CD4-positive, alpha-beta T cell treated with Interleukin-15 for 1 hour (primary cell): Measurements from ENCODE around the gene FEZ2.

Experiments
- DNase-seq: peaks from one replicate; pipeline ENCODE4 v3.0.0-alpha.2; 2020

FEZ2 gene

DNA sequence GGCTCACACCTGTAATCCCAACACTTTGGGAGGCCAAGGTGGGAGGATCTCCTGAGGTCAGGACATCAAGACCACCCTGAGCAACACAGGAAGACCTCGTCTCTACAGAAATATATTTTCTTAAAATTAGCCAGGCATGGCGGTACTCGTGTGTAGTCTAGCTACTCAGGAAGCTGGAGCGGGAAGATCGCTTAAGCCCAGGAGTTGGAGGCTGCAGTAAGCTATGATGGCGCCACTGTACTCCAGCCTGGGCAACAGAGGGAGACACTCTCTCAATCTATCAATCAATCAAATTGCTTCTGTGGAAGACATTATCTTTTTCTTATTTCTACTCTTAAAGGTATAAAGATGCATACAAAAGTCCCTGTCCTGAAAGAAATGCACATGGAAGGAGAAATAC, 11.3 kb downstream of the FEZ2 start:
- DNase-seq = no peak

- no peak for DNase-seq
Measured at GRCh38 chr2:36584148-36584794, 13.7 kb downstream of the FEZ2 start.

GRCh38 chr2:36582951-36583350, 15.0 kb downstream of the FEZ2 start:
- DNase-seq = no peak

DNA sequence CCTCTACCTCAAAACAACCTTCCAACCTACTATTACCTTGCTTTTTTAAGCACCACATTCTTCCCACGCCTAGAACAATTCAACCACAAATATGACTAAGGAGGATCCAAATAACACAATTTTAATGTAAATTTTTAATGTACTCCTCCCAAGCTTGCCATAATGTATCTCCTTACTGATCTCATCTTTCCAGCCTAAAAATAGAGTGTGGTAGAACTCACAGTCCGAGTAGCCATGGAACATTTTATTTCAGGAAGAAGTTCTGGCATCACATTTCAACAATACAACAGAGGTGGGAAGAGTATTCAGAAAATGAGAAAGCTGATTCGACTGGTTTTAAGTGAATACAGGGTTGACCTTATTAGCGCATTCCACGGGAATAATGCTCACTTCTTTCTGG, 15.4 kb downstream of the FEZ2 start:
- no peak for DNase-seq

DNA sequence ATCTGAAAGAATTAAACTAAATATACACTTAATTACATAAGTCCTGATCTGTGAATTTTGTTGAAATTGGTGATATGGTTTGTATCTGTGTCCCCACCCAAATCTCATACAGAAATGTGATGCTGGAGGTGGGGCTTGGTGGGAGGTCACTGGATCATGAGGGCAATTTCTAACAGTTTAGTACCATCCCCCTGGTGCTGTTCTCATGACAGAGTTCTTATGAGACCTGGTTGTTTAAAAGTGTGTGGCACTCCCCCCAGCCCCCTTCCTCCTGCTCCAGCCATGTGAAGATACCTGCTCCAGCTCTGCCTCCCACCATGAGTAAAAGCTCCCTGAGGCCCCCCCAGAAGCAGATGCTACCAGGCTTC, 18.7 kb downstream of the FEZ2 start:
- DNase-seq = no peak

DNA sequence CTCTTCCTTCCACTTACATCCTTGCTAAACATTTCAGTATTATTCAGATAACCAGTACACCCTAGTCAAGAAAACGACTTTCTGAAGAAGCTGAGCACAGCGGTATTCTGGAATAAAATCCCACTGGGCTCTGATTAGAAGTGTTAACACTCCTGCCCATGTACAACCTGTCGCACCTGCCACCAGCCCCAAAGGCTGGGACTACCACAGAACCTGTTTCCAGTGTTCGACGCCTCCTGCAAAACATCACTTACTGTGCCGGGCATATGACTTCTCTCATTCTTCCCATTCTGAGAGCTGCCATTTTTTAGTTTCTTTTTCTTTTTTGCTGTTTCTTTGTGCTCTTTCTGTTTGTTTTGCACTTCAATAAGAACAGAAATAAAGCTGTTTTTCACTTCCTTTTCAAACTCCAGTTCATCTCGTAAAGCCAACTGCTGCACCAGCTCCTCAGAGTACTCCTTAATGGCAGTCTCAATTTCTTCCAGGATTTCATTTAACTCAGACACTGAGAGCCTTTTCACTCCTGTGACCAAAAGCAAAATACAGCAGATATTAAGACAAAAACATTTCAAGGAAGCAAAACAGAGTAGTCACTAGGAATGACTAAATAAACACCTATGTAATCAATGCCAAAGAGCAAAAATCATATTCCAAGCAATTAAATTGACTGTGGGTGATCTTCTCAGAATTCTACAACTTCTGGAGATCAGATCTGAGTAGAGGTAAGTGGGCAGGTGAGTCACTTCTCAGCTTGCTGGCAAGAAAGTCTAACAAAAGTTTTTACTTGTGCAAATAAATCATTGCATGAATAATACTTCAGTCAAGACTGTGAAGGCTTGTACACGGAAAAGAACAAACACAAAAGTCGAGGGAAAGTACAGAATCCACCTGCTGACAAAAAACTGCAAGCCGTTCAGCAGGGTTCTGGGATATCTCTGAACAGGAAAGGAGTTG, 19.3 kb downstream of the FEZ2 start:
- DNase-seq = no peak

DNA sequence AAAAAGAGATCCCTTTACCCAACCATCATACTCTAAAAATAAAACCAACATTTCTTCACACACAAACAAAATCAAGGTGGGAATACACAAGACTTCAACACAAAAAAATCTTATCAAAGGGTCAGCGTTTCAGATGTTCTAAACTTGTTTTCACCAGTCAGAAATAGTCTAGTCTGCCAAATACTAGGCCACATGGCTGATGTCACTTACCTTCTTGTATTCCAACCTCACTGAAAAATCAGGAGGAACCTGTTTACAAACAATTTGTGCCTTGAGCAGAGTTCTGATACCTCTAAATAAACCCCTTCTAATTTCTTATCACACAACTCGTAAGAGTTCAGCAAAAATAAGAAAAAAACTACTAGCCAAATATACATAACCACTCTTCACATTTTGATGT, 20.1 kb downstream of the FEZ2 start:
- DNase-seq = no peak

- no peak for DNase-seq
Measured at GRCh38 chr2:36574560-36574959, 23.4 kb downstream of the FEZ2 start.

DNA sequence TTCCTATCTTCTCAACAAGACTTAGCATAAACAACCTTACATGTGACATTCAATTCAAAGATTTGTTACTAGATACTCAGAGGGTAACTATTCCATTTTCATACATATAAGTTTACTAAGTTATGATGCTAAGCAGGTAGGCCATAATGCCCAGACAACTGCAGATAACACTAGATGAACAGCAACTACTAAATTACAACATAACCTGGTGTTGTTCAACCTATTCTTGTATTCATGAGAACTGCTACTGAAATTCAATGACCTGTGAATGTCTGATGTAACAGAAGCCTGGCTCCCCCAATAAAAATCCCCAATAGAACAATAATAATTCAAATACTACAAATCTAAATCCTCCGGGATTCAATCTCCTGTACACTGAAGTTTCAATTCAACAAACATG, 24.8 kb downstream of the FEZ2 start:
- DNase-seq = no peak

GRCh38 chr2:36572719-36573059, 25.3 kb downstream of the FEZ2 start:
- no peak for DNase-seq

DNA sequence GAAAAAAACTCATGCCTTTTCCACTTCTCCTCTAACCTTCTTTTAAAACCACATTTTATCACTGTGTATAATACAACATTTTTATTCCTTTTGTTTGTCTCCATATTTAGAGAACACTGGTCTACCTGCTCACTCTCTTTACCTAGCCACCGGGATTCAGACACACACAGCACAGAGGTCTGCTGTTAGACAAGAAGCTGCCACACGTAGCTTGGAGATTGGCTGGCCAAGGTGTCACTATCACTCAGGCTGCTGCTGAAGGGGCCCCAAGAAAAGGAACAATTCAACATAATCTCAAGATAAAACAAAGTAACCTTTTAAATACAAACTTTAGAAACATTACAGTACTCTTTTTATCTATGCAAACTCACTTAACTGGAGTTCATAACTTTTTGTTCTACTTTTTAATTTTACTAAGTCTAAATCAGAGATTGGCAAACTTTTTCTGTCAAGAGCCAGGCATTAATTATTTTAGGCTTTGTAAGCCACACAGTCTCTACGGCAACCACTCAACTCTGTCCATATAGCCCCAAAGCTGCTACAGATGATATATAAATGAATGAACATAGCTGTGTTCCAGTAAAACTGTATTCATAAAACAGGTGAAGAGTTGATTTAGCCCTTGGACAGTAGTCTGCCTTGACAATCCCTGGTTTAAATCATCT, 25.8 kb downstream of the FEZ2 start:
- DNase-seq = no peak

DNA sequence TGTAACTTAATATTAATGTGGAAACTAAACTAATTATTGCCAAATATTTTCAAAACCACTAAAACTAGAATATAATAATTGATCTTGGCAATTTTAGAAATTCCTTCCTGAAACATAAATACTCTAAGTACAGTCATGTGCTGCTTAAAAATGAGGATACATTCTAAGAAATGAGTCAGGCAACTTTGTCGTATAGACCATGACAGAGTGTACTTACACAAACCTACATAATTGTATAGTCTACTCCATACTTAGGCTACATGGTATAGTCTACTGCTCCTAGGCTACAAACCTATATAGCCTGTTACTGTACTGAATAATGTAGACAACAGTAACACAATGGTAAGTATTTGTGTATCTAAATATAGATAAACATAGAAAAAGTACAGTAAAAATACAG, 27.6 kb downstream of the FEZ2 start:
- no peak for DNase-seq

- DNase-seq = no peak
Measured at GRCh38 chr2:36569267-36569856, 28.6 kb downstream of the FEZ2 start.

DNA sequence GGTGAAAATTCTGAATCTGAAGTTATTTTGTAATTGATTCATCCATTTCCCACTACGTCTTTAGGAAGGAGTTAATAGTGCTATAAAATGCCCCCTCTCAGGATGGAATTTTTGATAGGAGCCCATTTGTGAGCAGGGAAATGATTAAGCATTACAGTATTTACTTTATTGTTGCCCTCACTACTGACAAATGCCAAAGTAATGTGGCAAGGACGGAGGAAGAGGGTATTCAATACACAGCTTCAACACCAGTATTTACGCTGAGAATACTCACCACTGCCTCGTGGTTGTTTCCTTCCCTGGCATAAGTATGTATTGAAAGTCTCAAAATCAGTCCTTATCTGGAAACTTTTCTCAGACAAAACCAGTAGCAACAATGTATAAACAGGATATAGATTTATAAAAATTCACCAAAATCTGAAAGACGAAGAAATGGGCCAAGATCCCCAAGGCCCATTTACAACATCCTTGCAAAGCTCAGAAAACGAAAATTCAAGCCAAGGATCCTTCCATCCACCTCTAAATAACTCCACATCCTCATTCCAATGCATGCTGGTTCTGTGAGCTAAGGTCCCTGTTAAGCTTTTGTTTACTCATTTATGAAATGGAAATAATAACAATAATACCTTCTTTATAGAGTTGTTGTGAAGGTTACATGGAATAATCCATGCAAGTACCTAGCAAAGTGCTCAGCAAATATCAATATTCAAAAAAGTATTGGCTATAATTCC, 29.3 kb downstream of the FEZ2 start:
- DNase-seq = no peak

- DNase-seq = no peak
Measured at GRCh38 chr2:36567711-36568408, 30.1 kb downstream of the FEZ2 start.

DNA sequence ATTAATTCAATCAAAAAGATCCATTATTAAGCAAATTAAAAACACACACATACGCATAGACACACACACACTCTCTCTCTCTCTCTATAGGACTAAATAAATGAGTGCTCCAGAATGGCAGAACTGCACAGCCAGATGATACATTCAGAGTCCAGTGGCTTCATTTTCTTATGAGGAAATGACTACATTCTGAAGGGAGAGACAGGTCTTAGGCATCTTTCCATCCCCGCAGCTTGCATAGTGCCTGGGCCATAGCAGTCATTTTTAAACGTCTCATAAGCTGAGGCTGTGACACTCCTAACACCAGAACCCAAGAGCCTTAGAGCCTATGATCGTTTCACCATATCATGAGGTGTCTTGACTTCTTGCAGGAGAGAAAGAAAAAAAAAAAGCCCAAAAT, 31.1 kb downstream of the FEZ2 start:
- no peak for DNase-seq

DNA sequence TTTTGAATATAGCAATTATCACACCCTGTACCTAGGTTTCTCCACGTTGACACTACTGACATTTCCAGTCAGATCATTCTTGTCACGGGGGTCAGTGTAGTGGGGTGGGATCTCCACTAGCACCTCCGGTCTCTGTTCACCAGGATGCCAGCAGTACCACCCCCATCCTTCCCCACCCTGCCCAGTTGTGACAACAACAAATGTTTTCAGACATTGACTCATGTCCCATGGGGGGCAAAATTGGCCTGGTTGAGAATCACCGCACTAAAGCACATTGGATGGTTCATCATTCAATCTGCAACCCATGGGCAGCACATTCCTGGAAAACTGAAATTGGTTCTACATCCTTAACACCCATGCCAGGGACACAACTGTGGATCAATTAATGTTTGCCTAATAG, 32.3 kb downstream of the FEZ2 start:
- no peak for DNase-seq

DNA sequence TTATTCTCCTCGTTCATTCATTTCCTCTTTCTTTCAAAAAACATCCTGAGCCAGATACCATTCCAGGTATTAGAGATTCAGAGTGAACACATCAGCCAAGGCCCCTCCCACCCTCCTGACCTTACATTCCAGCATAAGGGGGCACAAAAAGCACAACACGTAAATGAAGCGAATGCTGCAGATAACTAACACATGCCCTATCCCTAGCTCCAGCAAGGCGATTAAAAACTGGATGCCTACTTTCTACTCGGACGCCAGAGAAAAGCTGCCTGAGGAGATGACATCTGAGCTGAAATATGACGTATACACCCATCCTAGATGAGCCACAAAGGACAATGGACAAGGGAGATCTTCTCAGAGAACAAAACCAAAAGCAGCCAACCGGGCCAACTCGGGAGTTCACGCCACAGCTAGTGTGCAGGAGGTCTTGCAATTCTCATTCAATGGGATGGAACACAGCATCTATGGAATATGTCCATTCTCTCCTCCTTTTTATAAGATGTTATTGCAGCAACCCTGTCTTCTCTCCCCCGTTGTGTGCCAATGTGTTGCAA, 33.5 kb downstream of the FEZ2 start:
- no peak for DNase-seq

DNA sequence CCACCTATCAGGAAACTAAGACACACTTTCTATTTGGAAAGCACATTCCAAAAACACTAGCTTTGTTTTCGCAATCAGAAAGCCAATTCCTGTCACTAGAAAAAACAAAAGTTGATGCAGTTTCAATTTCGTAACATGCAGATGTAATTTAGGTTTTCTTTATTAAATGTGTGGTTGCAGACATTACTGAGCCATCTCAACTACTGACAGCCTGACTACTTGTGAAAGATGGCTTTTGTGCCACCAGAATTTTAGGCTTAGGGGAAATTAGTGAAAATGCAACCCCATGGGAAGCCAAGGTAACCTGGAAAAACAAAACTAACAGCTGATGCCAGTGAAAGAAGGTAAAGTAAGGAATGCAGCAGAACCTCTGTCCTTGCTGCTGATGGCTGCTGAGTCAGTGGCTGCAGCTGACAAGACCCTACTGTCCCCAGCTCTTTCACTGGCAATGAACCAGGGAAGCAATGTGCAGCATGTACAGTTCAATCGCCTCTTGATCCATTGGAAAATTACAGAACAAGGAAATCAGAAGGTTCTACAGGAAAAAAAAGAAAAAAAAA, 34.9 kb downstream of the FEZ2 start:
- no peak for DNase-seq

DNA sequence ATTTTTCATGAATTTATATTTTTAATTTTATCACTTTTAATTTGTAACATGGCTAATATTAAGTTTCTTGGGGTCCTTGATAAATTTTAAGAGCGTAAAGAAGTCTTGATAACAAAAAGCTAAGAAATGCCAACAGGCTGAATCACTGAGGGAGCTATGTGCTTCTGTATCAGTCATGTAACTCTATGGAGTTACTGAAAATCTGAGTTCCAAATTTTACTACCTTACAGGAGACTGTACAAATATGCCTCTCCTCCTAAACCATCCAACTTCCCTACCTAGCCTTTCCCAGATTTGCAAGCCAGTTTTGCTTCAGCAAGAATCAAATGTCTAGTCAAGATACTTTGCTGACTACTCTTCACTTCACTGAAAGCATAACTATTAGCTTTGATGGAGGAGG, 35.7 kb downstream of the FEZ2 start:
- no peak for DNase-seq

DNA sequence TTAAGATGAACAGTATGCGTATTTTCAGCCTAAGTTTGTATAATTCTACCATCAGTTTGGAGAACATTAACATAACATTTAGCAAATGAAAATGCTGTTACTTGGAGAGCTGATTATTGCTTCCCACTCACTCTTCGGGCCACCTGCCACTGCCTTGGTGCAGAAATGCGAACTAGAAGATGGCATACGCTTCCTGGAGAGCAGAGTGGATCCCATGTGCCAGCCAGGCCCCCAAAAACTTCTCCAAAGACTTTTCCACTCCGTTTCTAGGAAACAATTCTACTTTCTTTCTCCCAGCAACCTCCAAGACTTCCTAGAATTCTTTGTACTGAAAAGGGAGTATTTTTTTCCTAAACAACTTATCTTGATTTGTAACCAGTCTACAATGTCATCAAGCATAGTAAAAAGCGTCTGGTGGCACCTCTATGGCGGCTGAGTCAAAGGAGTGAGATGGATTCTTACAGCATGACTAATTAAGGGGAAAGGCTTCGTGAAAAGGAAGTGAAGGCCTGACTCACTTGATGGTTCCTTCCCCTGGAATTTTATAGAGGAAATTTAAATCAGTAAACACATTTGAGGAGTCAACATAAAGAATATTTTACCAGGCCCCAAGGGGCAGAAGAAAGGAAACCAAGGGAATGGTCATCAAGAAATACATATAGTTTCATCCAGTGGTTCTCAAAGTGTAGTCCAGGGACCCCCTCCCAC, 36.6 kb downstream of the FEZ2 start:
- no peak for DNase-seq
